Cerebellar nuclear complex (tissue), 1 donor: ENCODE measurements around the gene AGBL4.
"Not testable (repeated sequence)": the region's sequence is repeated elsewhere in the genome, so short reads cannot be mapped to it uniquely, and the experiment has no call there.

Source experiments
- DNase-seq, 2 experiments: peaks; one replicate each; lab custom pipeline; 2025; lab: John Stamatoyannopoulos, UW

The AGBL4 gene

GRCh38 chr1:50023292-50024159 is at the start of gene AGBL4:
AGBL4 (minus strand) TSS chr1:50023954.
- DNase-seq: no peak

DNA sequence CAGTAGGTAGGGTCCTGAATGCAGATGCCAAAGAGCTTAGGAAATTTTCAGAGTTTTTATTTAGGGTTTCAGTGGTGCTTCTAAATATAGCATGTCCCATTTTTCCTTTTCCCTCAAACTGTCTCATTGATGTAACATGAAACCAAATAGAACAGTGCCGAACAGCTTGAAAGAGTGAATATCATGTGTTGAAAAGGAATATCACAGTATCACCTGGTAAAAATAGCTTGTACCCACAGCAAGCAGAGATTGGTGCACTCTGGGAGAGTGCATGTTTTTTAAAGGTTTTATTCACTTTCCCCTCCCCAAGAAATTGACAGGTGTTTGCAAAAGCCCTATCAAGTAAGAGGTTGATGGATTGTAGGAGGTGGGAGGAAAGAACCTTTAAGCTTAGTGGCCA is 43.1 kb upstream of the AGBL4 start:
- no peak for DNase-seq

GRCh38 chr1:50060279-50060678 is 36.5 kb upstream of the AGBL4 start:
- DNase-seq: no peak

- no peak for DNase-seq
Observed at GRCh38 chr1:50048791-50049190, 25.0 kb upstream of the AGBL4 start.

DNA sequence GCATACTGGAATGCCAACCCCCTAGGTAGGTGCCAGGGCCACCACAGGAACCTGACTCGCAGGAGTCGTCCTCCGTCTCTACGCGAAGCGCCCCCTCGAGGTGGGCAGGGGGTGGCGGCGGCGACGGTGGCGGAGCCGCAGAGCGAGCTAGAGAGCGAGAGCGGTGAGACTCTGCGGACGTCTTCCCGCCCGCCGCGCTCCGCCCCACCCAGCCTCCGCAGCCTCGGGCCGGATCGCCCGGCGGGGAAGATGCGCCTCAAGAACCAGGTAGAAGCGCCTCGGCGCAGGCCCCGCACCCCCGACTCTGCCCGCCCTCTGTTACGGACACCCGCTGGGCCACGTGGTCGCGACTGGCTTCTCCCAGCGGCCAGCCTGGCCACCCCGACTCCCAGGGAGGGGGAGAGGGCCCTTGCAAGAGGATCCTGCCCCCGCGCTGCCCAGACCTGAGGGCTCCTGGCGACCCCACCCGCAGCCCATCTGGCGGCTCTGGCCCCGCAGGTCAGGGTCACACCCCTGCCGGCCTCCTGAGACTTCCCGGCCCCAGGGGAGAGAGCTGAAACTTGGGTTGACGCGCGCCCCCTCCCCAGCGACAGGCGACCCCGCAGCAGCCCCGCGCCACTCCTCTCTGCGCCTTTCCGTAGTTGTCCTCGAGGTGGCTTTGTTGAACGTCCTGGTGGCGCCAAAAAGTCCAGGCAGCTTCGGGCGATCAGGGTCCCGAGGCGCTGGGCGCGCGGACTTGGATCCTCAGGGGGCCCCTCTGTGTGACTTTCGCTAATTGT is 24.4 kb upstream of the AGBL4 start:
- no peak for DNase-seq

- no peak for DNase-seq
Observed at GRCh38 chr1:50038237-50038809, 14.6 kb upstream of the AGBL4 start.

DNA sequence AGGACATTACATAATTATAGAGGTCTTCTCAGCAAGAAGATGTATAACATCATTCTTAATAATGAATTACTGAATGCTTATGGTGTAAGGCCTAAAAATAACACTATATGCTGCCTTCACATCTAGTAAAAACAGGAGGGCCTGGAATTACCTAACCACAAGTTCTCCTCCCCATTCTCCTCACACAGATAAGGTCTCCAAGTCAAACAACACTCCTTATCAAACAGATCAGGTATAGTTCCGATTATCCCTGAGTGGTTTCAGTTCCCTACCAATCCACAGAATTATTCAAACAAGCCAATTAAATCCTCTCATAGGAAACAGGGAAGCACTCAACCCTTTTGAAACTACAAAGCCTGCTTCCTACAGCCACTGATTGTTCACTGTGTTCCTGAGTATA is 4.0 kb upstream of the AGBL4 start:
- no peak for DNase-seq

GRCh38 chr1:49995734-49996133 is 28.0 kb downstream of the AGBL4 start:
- DNase-seq: no peak

GRCh38 chr1:49971088-49971487 is 52.7 kb downstream of the AGBL4 start:
- no peak for DNase-seq

GRCh38 chr1:49951385-49951784 is 72.4 kb downstream of the AGBL4 start:
- no peak for DNase-seq

GRCh38 chr1:49915301-49915700 is 108.5 kb downstream of the AGBL4 start:
- DNase-seq: not testable (repeated sequence)

DNA sequence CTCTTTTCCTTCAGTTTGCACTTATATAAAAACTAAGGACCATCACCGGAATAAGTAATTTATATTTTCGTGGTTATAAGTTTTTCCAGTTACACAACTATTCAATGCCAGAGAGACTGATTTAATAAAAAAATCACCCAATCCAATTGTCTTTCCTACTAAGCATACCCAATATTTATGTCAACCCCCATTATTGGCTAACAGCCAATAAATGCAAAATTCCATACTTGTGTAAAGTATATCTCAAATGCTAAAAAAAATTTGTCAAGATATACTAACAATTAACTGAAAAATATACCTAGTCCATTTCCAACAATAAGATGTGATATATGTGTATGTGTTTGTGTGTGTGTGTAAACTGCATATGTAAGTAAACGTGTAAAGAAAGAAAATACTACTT is 117.4 kb downstream of the AGBL4 start:
- DNase-seq: no peak

GRCh38 chr1:49864581-49864980 is 159.2 kb downstream of the AGBL4 start:
- DNase-seq: no peak

GRCh38 chr1:49854741-49855140 is 169.0 kb downstream of the AGBL4 start:
- DNase-seq: no peak

- DNase-seq: no peak
Observed at GRCh38 chr1:49842596-49842995, 181.2 kb downstream of the AGBL4 start.

- DNase-seq: no peak
Observed at GRCh38 chr1:49841767-49842166, 182.0 kb downstream of the AGBL4 start.

DNA sequence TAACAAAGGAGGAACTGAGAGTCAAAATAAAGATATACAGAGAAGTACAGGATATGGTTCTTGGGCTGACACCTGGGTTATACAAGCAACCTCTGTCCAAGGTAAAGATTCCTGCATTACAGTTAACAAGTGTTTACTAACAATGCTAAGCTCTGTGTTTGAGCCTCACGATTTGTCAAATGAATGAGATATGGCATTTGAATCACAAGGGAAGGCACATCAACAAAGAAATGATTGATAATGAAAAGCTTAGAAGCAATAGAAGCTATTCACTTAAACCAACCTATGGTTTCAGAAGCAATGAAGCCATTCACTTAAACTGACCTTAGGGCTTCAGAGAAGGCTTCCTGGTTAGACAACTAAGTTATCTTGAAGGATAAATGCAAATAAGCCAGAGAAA is 199.5 kb downstream of the AGBL4 start:
- no peak for DNase-seq

DNA sequence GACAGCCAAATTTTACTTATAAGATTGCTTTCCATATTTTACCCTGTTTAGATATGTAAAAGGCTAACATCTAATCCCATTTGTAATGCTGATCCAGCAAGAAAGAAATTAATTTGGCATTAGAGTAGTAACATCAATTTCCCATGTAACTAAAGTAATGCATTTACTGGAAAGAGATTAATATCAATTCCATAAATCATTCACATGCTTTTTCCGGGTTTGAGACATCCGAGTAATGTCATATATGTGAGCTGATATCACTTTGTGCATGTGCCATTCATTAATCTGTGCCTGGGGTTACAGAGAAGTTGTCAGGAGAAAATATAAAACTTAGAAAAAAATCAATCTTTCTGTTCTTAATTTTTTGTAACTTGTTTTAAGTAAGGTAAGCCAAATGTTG is 206.1 kb downstream of the AGBL4 start:
- DNase-seq: no peak

DNA sequence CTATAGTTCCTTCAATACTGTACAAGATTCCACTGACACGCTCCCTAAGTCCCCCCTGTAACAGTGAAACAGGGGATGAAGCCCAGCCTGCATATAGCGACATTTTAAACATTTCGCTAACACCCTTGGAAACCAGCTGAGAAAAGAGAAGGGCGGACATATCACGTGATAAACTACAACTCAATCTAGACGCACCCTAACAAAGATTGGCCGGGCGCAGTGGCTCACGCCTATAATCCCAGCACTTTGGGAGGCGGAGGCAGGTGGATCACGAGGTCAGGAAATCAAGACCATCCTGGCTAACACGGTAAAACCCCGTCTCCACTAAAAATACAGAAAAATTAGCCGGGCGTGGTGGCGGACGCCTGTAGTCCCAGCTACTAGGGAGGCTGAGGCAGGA is 236.7 kb downstream of the AGBL4 start:
- DNase-seq: not testable (repeated sequence)

DNA sequence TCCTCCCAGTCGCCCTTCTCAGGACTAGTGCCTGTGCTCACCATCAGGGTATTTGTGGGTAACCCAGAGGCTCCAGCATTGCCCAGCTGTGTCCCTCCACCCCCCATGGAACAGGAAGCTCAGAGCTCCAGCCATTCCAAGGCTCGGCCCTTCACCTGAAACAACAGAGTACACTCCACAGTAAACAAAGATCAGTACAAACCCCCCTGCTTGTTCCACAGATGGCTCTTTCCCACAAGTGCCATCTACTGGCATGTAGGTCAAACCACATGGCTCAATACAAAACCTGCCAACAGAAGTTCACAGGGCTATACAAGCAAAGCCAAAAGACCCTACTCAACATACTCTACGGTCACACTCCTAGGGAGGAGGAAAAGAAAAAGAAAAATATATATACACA is 258.7 kb downstream of the AGBL4 start:
- DNase-seq: no peak

DNA sequence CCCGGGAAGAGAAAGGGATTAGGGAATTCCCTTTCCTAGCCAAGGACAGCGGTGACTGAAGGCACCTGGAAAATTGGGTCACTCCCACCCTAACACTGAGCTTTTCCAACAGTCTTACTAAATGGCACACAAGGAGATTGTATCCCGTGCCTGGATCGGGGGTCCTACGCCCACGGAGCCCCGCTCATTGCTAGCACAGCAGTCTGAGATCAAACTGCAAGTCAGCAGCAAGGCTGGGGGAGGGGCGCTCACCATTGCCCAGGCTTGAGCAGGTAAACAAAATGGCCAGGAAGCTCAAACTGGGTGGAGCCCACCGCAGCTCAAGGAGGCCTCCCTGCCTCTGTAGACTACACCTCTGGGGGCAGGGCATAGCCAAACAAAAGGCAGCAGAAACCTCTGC is 285.6 kb downstream of the AGBL4 start:
- DNase-seq: not testable (repeated sequence)

GRCh38 chr1:49728377-49728776 is 295.4 kb downstream of the AGBL4 start:
- no peak for DNase-seq

DNA sequence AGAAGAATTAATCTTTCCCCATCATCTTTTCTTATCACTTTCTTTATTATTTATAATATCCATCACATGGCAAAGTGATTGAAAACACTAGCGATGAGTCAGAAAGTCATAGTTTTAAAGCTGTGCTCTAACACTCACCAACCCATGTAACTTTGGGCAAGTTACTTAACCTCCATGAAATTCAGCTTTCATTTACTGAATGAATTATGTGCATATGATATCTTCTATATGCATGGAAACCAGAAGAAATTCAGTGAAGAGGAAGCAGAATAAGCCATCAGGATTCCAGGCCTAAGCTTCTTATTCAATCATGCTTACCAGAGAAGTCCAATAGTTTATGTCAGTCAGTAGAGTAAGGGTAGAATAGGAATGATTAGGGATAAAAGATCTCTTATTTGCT is 300.1 kb downstream of the AGBL4 start:
- DNase-seq: no peak
